Vagina (tissue), 2 donors: Measurements from ENCODE around the gene KLK7. TPM values are rescaled to one million over a fixed set of nuclear protein-coding genes. Genes with fewer than 3 reads are reported as not detected.

ENCODE experiments used
- DNase-seq, 2 donors: peaks; one replicate each; pipeline ENCODE4 v3.0.0-alpha.2; 2017; ENCODE audit errors: extremely low spot score in 2 of 2
- H3K27ac ChIP-seq: fragments of 200-600 bp; sonication (generic); one replicate; pipeline ENCODE4 v1.5.1; 2019
- H3K27me3 ChIP-seq: fragments of 200-600 bp; sonication (generic); one replicate; pipeline ENCODE4 v1.5.1; 2019
- H3K36me3 ChIP-seq, 2 donors: fragments of 200-600 bp; sonication (generic); one replicate each; pipeline ENCODE4 v1.5.1; 2017 to 2019
- H3K4me1 ChIP-seq: fragments of 200-600 bp; sonication (generic); one replicate; pipeline ENCODE4 v1.5.1; 2019
- H3K4me3 ChIP-seq, 2 donors: fragments of 200-600 bp; sonication (generic); 1 replicate in 1 of 2; 2 replicates in 1 of 2; pipeline ENCODE4 v1.5.1; 2016 to 2019
- H3K9me3 ChIP-seq: fragments of 200-600 bp; sonication (generic); one replicate; pipeline ENCODE4 v1.5.1; 2019
- CTCF ChIP-seq, 3 experiments: fragments of 450-650 bp in 2 of 3; fragments of 200-600 bp in 1 of 3; sonication (generic) in 1 of 3; IDR thresholded peaks; one replicate each; pipeline ENCODE4 v1.5.1; 2017 to 2019; ENCODE audit warnings: antibody characterized with exemption in 3 of 3, mild to moderate bottlenecking in 2 of 3, moderate library complexity in 2 of 3
- POLR2A ChIP-seq, 2 donors: fragments of 450-650 bp; IDR thresholded peaks; one replicate each; pipeline ENCODE4 v1.6.1; 2017; ENCODE audit warnings: antibody characterized with exemption in 2 of 2, mild to moderate bottlenecking in 2 of 2, moderate library complexity in 2 of 2
- POLR2AphosphoS5 ChIP-seq, 2 donors: sonication (generic); formaldehyde crosslinking; IDR thresholded peaks; one replicate each; pipeline ENCODE4 v1.9.0; 2017; ENCODE audit warnings: antibody characterized with exemption in 2 of 2, mild to moderate bottlenecking in 2 of 2, low read depth in 1 of 2; ENCODE audit not compliant: insufficient read depth in 1 of 2
- intact Hi-C: fragments of 100-400 bp; cut with DNase I; formaldehyde crosslinking; loops from one replicate; pipeline ENCODE4 v1.15.1; 2023
- total RNA-seq: library from RNA; depleted of rRNA; stranded (reverse); fragments of >200 nt; gene quantifications from one replicate; pipeline ENCODE4 v1.2.3, GENCODE V29; 2016

The KLK7 gene
- 14.2 TPM for total RNA-seq

GRCh38 chr19:50983625-50984292, at the start of gene KLK7:
Gene KLK7 (minus strand): TSS chr19:50983917. CDS start chr19:50982399, 1,518 bp downstream.
- Histone ChIP-seq H3K36me3 (no peaks in the 10 kb centered on the region), H3K9me3 (no peaks in the 10 kb centered on the region), H3K4me3 (no peak within 1 kb of the TSS), H3K4me1 (no peaks in the 10 kb centered on the region), H3K27ac (no peak within 1 kb of the TSS), H3K27me3 (no peaks in the 10 kb centered on the region)
- TF ChIP-seq CTCF (IDR thresholded peaks at IDR 0.05), result no peak
- TF ChIP-seq POLR2AphosphoS5 (IDR thresholded peaks at IDR 0.05; ENCODE audit: insufficient read depth in 1 of 2, low read depth in 1 of 2), result no peak
- no peak for TF ChIP-seq POLR2A (IDR thresholded peaks at IDR 0.05)
- DNase-seq, result no peak
- intact Hi-C loops, result no loop called here

- no peaks in the 10 kb centered on the region for H3K9me3 ChIP-seq
- TF ChIP-seq POLR2AphosphoS5 (IDR thresholded peaks at IDR 0.05; ENCODE audit: insufficient read depth in 1 of 2, low read depth in 1 of 2), result no peak
- TF ChIP-seq CTCF (IDR thresholded peaks at IDR 0.05), result no peak
- no peak for TF ChIP-seq POLR2A (IDR thresholded peaks at IDR 0.05)
- intact Hi-C loops, result no loop called here
- no peak overlapping the region for H3K4me3 ChIP-seq
- no peak for DNase-seq
- H3K4me1 ChIP-seq, result no peaks in the 10 kb centered on the region
- no peaks in the 10 kb centered on the region for H3K27me3 ChIP-seq
- no peaks in the 10 kb centered on the region for H3K36me3 ChIP-seq
- H3K27ac ChIP-seq, result no peak overlapping the region
Observed at GRCh38 chr19:51031880-51032225, 48.1 kb upstream of the KLK7 start.

GRCh38 chr19:51031220-51031879, 47.6 kb upstream of the KLK7 start:
- no peak overlapping the region for H3K27ac ChIP-seq
- DNase-seq, result no peak
- intact Hi-C loops, result no loop called here
- H3K9me3 ChIP-seq, result no peaks in the 10 kb centered on the region
- H3K27me3 ChIP-seq, result no peaks in the 10 kb centered on the region
- H3K4me3 ChIP-seq, result no peak overlapping the region
- TF ChIP-seq POLR2A (IDR thresholded peaks at IDR 0.05), result no peak
- TF ChIP-seq POLR2AphosphoS5 (IDR thresholded peaks at IDR 0.05; ENCODE audit: insufficient read depth in 1 of 2, low read depth in 1 of 2), result no peak
- TF ChIP-seq CTCF (IDR thresholded peaks at IDR 0.05), result no peak
- H3K36me3 ChIP-seq, result no peaks in the 10 kb centered on the region
- H3K4me1 ChIP-seq, result no peaks in the 10 kb centered on the region

- intact Hi-C loops, result no loop called here
- H3K4me3 ChIP-seq, result no peak overlapping the region
- H3K27ac ChIP-seq, result no peak overlapping the region
- TF ChIP-seq POLR2A (IDR thresholded peaks at IDR 0.05) (no peak), POLR2AphosphoS5 (IDR thresholded peaks at IDR 0.05; ENCODE audit: insufficient read depth in 1 of 2, low read depth in 1 of 2) (no peak), CTCF (IDR thresholded peaks at IDR 0.05) (no peak)
- DNase-seq, result no peak
- H3K4me1 ChIP-seq, result no peaks in the 10 kb centered on the region
- H3K9me3 ChIP-seq, result no peaks in the 10 kb centered on the region
- no peaks in the 10 kb centered on the region for H3K36me3 ChIP-seq
- H3K27me3 ChIP-seq, result no peaks in the 10 kb centered on the region
Observed at GRCh38 chr19:51030631-51031030, 46.9 kb upstream of the KLK7 start.

- no peak overlapping the region for H3K4me3 ChIP-seq
- no peaks in the 10 kb centered on the region for H3K9me3 ChIP-seq
- no peak overlapping the region for H3K27ac ChIP-seq
- H3K27me3 ChIP-seq, result no peaks in the 10 kb centered on the region
- TF ChIP-seq CTCF (IDR thresholded peaks at IDR 0.05), result no peak
- no peak for TF ChIP-seq POLR2A (IDR thresholded peaks at IDR 0.05)
- peaks cover 4% of the 10 kb centered on the region for H3K4me1 ChIP-seq
- intact Hi-C loops, result no loop called here
- no peak for DNase-seq
- H3K36me3 ChIP-seq, result no peaks in the 10 kb centered on the region
Observed at GRCh38 chr19:51029718-51030117, 46.0 kb upstream of the KLK7 start.
